IMR-90 (cell line): ENCODE data around the gene WSB2. TPM values are rescaled to one million over a fixed set of nuclear protein-coding genes. Genes with fewer than 3 reads are reported as not detected.

Experiments used
- ATAC-seq: fragments of 200-7000 bp; cut with Tn5 transposase; 2 replicates; pipeline ENCODE4 v1.9.1; 2020; ENCODE audit warnings: low read depth, mild to moderate bottlenecking, moderate library complexity
- BruUV-seq: library from RNA; stranded (reverse); fragments of 400-500 nt; replicated peaks from 2 replicates; lab custom pipeline; 2021; lab: Mats Ljungman, UMichigan
- CTCF ChIA-PET: fragments of 300-600 bp; formaldehyde crosslinking; extraction: SDS; loops from one replicate; lab custom pipeline; 2021; ENCODE audit warnings: antibody characterized with exemption; lab: Yijun Ruan, JAX
- POLR2A ChIA-PET: fragments of 300-600 bp; sonication (Branson Sonifier 250); formaldehyde crosslinking; loops from one replicate; lab custom pipeline; 2022; ENCODE audit warnings: antibody characterized with exemption; ENCODE audit not compliant: unreplicated experiment; lab: Charles Lee
- DNase-seq: peaks from one replicate; pipeline ENCODE4 v3.0.0; 2013
- H2AFZ ChIP-seq: replicated peaks from 2 replicates; pipeline ENCODE3; 2013; ENCODE audit warnings: low read length, mild to moderate bottlenecking; ENCODE audit not compliant: poor library complexity
- H2AK5ac ChIP-seq: 2 replicates; pipeline ENCODE4 v1.6.1; 2013; ENCODE audit warnings: low read depth, low read length, inconsistent platforms
- H2AK9ac ChIP-seq: replicated peaks from 2 replicates; pipeline ENCODE3; 2013; ENCODE audit warnings: mild to moderate bottlenecking, low read depth, low read length, moderate library complexity; ENCODE audit not compliant: poor library complexity
- H2BK120ac ChIP-seq: 2 replicates; pipeline ENCODE4 v1.6.1; 2013; ENCODE audit warnings: low read depth, low read length, inconsistent platforms
- H2BK15ac ChIP-seq: 3 replicates; pipeline ENCODE4 v1.6.1; 2013; ENCODE audit warnings: low read depth, low read length, inconsistent platforms
- H2BK20ac ChIP-seq: 2 replicates; pipeline ENCODE4 v1.6.1; 2013; ENCODE audit warnings: low read depth, mild to moderate bottlenecking, inconsistent platforms, low read length, moderate library complexity
- H2BK5ac ChIP-seq: 2 replicates; pipeline ENCODE4 v1.6.1; 2013; ENCODE audit warnings: mild to moderate bottlenecking, low read depth, low read length, inconsistent platforms; ENCODE audit not compliant: poor library complexity, severe bottlenecking
- H3K14ac ChIP-seq: replicated peaks from 2 replicates; pipeline ENCODE4 v1.6.1; 2013; ENCODE audit warnings: low read depth, low read length, inconsistent platforms
- H3K18ac ChIP-seq: 2 replicates; pipeline ENCODE4 v1.6.1; 2013; ENCODE audit warnings: low read depth, low read length, control low read depth
- H3K23ac ChIP-seq: 2 replicates; pipeline ENCODE4 v1.6.1; 2013; ENCODE audit warnings: low read depth, low read length, inconsistent platforms
- H3K27ac ChIP-seq: 2 replicates; pipeline ENCODE4 v1.5.1; 2013; ENCODE audit warnings: mild to moderate bottlenecking, control low read depth, low read length; ENCODE audit not compliant: insufficient read depth
- H3K27me3 ChIP-seq: 2 replicates; pipeline ENCODE4 v1.6.1; 2013; ENCODE audit warnings: low read length; ENCODE audit not compliant: control insufficient read depth, insufficient read depth
- H3K36me3 ChIP-seq: 2 replicates; pipeline ENCODE4 v1.6.1; 2013; ENCODE audit warnings: low read length, mixed read lengths; ENCODE audit not compliant: control insufficient read depth, insufficient read depth
- H3K4ac ChIP-seq: 2 replicates; pipeline ENCODE4 v1.6.1; 2013; ENCODE audit warnings: low read depth, low read length, inconsistent platforms
- H3K4me1 ChIP-seq: 2 replicates; pipeline ENCODE4 v1.6.1; 2013; ENCODE audit warnings: low read length, mixed read lengths; ENCODE audit not compliant: control insufficient read depth, insufficient read depth
- H3K4me2 ChIP-seq: 2 replicates; pipeline ENCODE4 v1.6.1; 2013; ENCODE audit warnings: low read depth, mild to moderate bottlenecking, control low read depth, low read length, moderate library complexity
- H3K4me3 ChIP-seq: 2 replicates; pipeline ENCODE4 v1.5.1; 2013; ENCODE audit warnings: low read depth, mild to moderate bottlenecking, control low read depth, low read length, moderate library complexity; ENCODE audit not compliant: insufficient read depth
- H3K56ac ChIP-seq: 2 replicates; pipeline ENCODE4 v1.6.1; 2013; ENCODE audit warnings: low read length, inconsistent platforms; ENCODE audit not compliant: insufficient read depth; ENCODE audit errors: extremely low read depth
- H3K79me1 ChIP-seq, 2 experiments: 2 replicates each; pipeline ENCODE4 v1.6.1; 2013; ENCODE audit warnings: low read length in 2 of 2, inconsistent platforms in 1 of 2, low read depth in 1 of 2
- H3K9ac ChIP-seq: 2 replicates; pipeline ENCODE4 v1.6.1; 2013; ENCODE audit warnings: low read depth, low read length, control low read depth
- H3K9me1 ChIP-seq: 2 replicates; pipeline ENCODE4 v1.6.1; 2013; ENCODE audit warnings: low read length, inconsistent platforms; ENCODE audit not compliant: insufficient read depth
- H3K9me3 ChIP-seq: 2 replicates; pipeline ENCODE4 v1.6.1; 2013; ENCODE audit warnings: low read length; ENCODE audit not compliant: control insufficient read depth, insufficient read depth
- H4K20me1 ChIP-seq: 2 replicates; pipeline ENCODE4 v1.6.1; 2013; ENCODE audit warnings: low read length, inconsistent platforms; ENCODE audit not compliant: insufficient read depth
- H4K5ac ChIP-seq: 2 replicates; pipeline ENCODE4 v1.6.1; 2013; ENCODE audit warnings: mild to moderate bottlenecking, low read depth, low read length, control low read depth
- H4K8ac ChIP-seq, 2 experiments: 2 replicates each; pipeline ENCODE4 v1.6.1; 2013; ENCODE audit warnings: low read depth in 2 of 2, low read length in 2 of 2, control low read depth in 1 of 2, inconsistent platforms in 1 of 2
- H4K91ac ChIP-seq: 2 replicates; pipeline ENCODE4 v1.6.1; 2013; ENCODE audit warnings: low read depth, low read length, inconsistent platforms; ENCODE audit not compliant: insufficient read depth
- BHLHE40 ChIP-seq: fragments of 150-350 bp; IDR thresholded peaks from 2 replicates; pipeline ENCODE4 v1.6.1; 2016; ENCODE audit warnings: mild to moderate bottlenecking, low read depth, low read length
- FOS ChIP-seq: fragments of 150-350 bp; IDR thresholded peaks from 2 replicates; pipeline ENCODE4 v1.6.1; 2016; ENCODE audit warnings: low read depth, low read length
- MAFK ChIP-seq: IDR thresholded peaks from 2 replicates; pipeline ENCODE4 v1.6.1; 2012; ENCODE audit warnings: low read depth, low read length, improper control_type of control experiment
- MAZ ChIP-seq: IDR thresholded peaks from 2 replicates; pipeline ENCODE4 v1.6.1; 2012; ENCODE audit warnings: low read depth, mild to moderate bottlenecking, low read length, improper control_type of control experiment, moderate library complexity, borderline replicate concordance
- SMC3 ChIP-seq: fragments of 150-350 bp; IDR thresholded peaks from 2 replicates; pipeline ENCODE4 v1.6.1; 2016; ENCODE audit warnings: low read depth, mild to moderate bottlenecking, antibody characterized with exemption, low read length, moderate library complexity
- USF2 ChIP-seq: fragments of 150-350 bp; IDR thresholded peaks from 2 replicates; pipeline ENCODE4 v1.6.1; 2017; ENCODE audit warnings: mild to moderate bottlenecking, antibody characterized with exemption, low read length, low read depth
- WGBS, 2 experiments: methylation state at CpG; one replicate each; pipeline versions ENCODE4 v1.1.5 to v1.1.7; 2013; ENCODE audit warnings: missing lambda C conversion rate in 2 of 2; ENCODE audit not compliant: insufficient read length in 1 of 2; ENCODE audit errors: extremely low coverage in 2 of 2; 5-methylcytosine and 5-hydroxymethylcytosine counted together
- dilution Hi-C: fragments of 300-500 bp; cut with HindIII; formaldehyde crosslinking; loops from one replicate; pipeline ENCODE4 v1.14.3; 2018; ENCODE audit warnings: low sequenced_read_pairs; ENCODE audit not compliant: unreplicated experiment
- in situ Hi-C: fragments of 300-500 bp; cut with MboI; formaldehyde crosslinking; loops from 3 replicates; pipeline ENCODE4 v1.14.3; 2019; ENCODE audit warnings: low sequenced_read_pairs, inconsistent platforms, mixed read lengths
- intact Hi-C: fragments of 100-400 bp; cut with micrococcal nuclease; formaldehyde crosslinking; loops from 2 replicates; pipeline ENCODE4 v1.10.0; 2022
- polyA plus RNA-seq, 3 experiments: library from polyadenylated mRNA; depleted of rRNA; stranded (reverse); fragments of >200 nt; gene quantifications; 2 replicates each; pipeline ENCODE4 v1.2.3, GENCODE V29; 2012; ENCODE audit warnings: low replicate concordance in 1 of 3
- total RNA-seq: library from RNA; depleted of rRNA; stranded (reverse); fragments of >200 nt; gene quantifications from 2 replicates; pipeline ENCODE4 v1.2.3, GENCODE V29; 2012

WSB2 gene
- total and polyA plus RNA-seq, 2 of the 4 experiments (the other 2 are of a cell fraction): 92.8 to 180 TPM

- H2BK5ac ChIP-seq: peak overlapping the region; percentile 75
- no peak overlapping the region for H2AK5ac ChIP-seq
- DNase-seq: no peak
- H4K91ac ChIP-seq: peak overlapping the region; percentile 51; the same call in 1 of the 2 replicates
- no peak overlapping the region for H3K27ac ChIP-seq
- ChIA-PET POLR2A (no interaction called here), CTCF (interaction anchor here (0.5 kb wide), 1 partner anchor 147 kb away, joined by 4 read pairs; no protein-coding TSS in a partner anchor)
- H3K23ac ChIP-seq: peak overlapping the region; percentile 58
- 0 out of 2 replicates have a peak overlapping the region, but pooled peaks have one; percentile 34 for H2BK20ac ChIP-seq
- no peak overlapping the region for H4K5ac ChIP-seq
- WGBS, 2 experiments: 100% methylated on average over 3 of the region's 8 CpGs; no CpG with 5 or more reads in 1 of the 2 experiments
- no peak overlapping the region; the same call in 2 of the 3 replicates for H2BK15ac ChIP-seq
- TF ChIP-seq USF2 (no peak), MAFK (no peak), BHLHE40 (no peak), SMC3 (no peak), MAZ (no peak), FOS (no peak)
- no peak overlapping the region for H3K4me2 ChIP-seq
- no peak overlapping the region; the same call in 1 of the 2 replicates for H3K9ac ChIP-seq
- no peak for ATAC-seq
- intact Hi-C loops: no loop called here
- no peak overlapping the region for H2AK9ac ChIP-seq
- H2BK120ac ChIP-seq: peak overlapping the region; percentile 39; the same call in 1 of the 2 replicates
- no peak overlapping the region for H2AFZ ChIP-seq
- H3K27me3 ChIP-seq: no peaks in the 10 kb centered on the region
- H3K9me3 ChIP-seq: no peaks in the 10 kb centered on the region
- no peak overlapping the region for H3K4me3 ChIP-seq
- dilution Hi-C loops: no loop called here
- H3K4ac ChIP-seq: peak overlapping the region; percentile 82; the same call in 1 of the 2 replicates
- peaks cover 10% of the 10 kb centered on the region for H3K4me1 ChIP-seq
- in situ Hi-C loops: no loop called here
- H3K36me3 ChIP-seq: no peaks in the 10 kb centered on the region; the same call in 1 of the 2 replicates
- H3K56ac ChIP-seq: no peak overlapping the region
- H4K8ac ChIP-seq: peak overlapping the region in 1 of 2 experiments; percentile 71; a peak in 1 of 4 replicates
- peaks cover 12% of the 10 kb centered on the region for H3K9me1 ChIP-seq
- peaks cover 15% of the 10 kb centered on the region for H4K20me1 ChIP-seq
- H3K79me1 ChIP-seq: peaks cover 8 to 66% of the 10 kb centered on the region in 2 experiments
- no peak overlapping the region; the same call in 1 of the 2 replicates for H3K14ac ChIP-seq
- BruUV-seq: no TSS peak
- H3K18ac ChIP-seq: 0 out of 2 replicates have a peak overlapping the region, but pooled peaks have one; percentile 55
Measured at GRCh38 chr12:118058881-118059280, 2.1 kb downstream of the WSB2 start.
